ENCODE measurements around the gene BABAM1.
A peak's percentile ranks its signal among the peaks of the same experiment; 100 is the strongest.

Gene BABAM1

DNA sequence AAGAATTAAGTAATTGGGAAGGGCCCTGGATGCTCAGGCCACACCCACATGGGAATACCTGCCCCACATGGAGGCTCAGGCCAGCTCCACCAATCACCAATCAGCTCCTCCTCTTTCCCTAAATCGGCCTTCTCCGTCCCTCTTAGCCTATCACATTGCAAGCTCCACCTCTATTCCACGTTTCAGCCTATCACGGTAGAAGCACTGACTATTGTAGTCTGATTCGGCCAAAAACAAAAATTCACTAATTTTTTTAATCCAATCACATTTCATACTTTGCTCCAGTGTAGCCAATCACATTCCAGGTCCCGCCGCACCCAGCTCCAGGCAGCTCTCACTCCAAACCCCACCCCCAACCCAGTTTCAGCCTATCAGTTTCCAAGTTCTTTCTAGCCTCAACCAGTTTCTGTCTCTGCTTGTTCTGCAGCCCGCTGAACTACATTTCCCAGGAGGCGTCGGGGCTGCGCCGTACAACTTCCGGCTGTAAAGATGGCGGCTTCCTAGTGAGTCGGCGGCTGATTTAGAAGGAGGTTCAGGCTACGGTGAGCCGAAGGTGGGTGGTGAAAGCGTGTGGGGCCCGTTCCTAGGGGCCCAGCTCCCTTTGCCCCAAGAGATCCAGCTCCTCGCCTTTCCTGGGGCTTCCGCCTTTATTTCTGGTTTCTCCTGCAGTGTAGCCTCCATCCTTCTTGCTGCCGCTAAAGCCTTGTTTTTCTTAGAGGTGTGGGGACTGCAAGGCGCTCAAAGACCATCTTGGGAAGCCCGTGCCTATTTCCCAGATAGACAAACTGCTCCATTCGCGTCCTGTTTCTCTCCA is at the start of gene BABAM1:
BABAM1 (plus strand) TSS at position 469 of the 814 bp plus-strand sequence. CDS start 1,364 bp downstream, outside the sequence.
- peak; percentile 100 for DNase-seq

- no peak for DNase-seq
Measured at GRCh38 chr19:17219286-17219685, 48.0 kb upstream of the BABAM1 start.

DNA sequence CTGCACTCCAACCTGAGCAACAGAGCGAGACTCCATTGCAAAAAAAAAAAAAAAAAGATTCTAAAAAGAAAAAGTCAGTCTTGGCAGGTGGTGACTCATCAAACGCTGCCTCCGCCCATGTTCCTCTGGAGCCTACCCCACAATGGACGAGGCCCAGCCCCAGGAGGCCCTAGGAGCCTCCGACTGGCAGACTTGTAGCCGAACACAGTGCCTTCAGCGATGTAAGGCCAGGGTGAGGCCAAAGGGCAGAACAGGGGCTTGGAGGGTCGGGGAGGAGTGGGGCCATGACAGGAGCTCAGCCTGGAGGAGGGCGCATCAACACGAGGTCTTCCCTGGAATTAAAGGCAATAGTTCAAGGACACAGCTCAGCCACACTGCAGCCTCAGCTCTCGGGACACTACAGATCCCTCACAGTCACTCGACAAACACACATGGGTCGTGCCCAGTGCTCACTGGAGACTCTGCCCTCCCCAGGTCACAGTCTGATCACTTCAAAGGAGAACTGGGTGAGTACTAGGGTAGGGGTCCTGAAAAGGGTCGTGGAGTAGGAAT is 47.0 kb upstream of the BABAM1 start:
- no peak for DNase-seq

GRCh38 chr19:17225053-17225452 is 42.2 kb upstream of the BABAM1 start:
- DNase-seq, result no peak

- DNase-seq, result peak; percentile 98
Measured at GRCh38 chr19:17226002-17226933, 41.0 kb upstream of the BABAM1 start, which contains the start of gene OCEL1. Gene OCEL1 (plus strand): TSS chr19:17226226. CDS start chr19:17226248, 22 bp downstream.

- DNase-seq, result no peak
Measured at GRCh38 chr19:17227798-17228367, 39.4 kb upstream of the BABAM1 start.

- no peak for DNase-seq
Measured at GRCh38 chr19:17229890-17230289, 37.4 kb upstream of the BABAM1 start.

GRCh38 chr19:17232258-17232657 is 35.0 kb upstream of the BABAM1 start:
- no peak for DNase-seq

DNA sequence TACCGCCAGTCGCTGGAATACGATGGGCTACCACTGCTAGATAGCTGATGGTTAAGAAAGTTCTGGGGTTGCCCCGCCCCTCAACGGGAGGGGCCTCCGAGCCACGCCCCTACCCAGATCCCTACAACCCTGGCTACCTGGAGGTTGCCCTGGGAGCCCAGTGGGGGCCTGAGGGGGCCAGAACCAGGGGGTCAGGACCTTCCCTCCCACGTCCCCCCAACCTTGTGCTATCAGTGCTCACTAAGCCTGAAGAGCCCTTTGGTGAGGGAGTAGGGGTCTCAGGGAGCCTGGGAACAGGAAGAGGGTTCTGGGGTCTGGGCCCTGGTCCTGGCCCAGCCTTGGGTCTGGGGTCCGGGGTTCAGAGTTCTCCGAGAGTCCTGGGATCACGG is 32.3 kb upstream of the BABAM1 start:
- no peak for DNase-seq

GRCh38 chr19:17235300-17235970 is 31.8 kb upstream of the BABAM1 start:
- DNase-seq, result no peak

GRCh38 chr19:17235971-17236777 is 31.1 kb upstream of the BABAM1 start:
- no peak for DNase-seq

DNA sequence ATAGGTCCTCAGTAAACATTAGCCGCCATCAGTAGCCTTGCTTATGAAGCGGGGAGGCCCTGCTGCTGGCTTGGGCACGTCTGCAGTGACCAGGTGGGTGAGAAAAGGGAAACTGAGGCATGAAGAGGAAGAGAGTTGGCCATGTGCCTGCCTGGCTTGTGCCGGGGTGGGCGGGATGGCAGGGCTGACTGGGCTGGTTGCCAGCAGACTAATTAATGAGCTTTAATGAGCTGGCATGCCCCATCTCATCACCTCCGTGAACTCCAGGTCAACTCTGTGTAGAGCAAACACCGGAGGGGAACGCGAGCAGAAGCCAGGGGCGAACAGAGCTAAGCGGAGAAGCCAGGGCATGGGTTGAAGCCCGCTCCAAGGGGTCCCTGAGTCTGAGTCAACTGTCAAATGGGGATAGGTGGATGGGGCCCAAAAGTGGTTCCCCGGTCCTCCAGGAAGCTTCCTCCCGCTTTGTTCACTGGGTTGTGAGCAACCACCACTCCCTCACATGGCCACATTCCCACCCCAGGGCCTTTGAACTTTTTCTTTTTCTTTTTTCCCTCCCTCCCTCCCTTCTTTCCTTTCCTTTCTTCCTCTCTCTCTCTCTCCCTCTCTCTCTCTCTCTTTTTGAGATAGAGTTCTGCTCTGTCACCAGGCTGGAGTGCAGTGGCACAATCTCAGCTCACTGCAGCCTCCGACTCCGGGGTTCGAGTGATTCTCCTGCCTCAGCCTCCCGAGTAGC is 30.3 kb upstream of the BABAM1 start:
- no peak for DNase-seq

GRCh38 chr19:17237747-17238706 is 29.2 kb upstream of the BABAM1 start:
- DNase-seq, result no peak

GRCh38 chr19:17240062-17240752 is 27.0 kb upstream of the BABAM1 start:
- no peak for DNase-seq

DNA sequence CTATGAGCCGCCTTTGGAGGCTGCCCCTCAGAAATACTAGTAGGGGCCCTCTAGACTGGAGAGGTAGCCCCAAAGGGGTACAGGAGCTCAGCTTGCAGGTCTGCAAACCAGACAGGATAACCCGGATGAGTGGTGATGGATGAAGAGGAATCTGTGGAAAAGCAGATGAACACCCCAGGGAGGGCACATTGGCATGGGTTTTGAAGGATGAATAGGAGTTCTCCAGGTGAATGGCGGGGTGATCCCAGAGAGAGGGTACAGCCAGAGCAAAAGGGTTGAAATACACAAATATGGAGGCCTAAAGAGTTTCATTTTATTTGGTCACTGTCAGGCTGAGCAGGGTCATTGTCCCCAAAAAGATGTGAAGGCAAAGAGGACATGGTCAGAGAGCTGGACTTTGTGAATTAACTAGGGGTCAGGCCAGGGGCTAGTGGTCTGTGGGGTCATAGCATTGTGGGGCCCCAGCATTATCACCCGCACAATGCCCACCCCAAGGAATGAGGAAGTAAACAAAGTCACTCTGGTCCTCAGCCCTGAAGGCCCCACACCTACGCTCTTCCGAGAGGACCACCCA is 26.3 kb upstream of the BABAM1 start:
- no peak for DNase-seq

GRCh38 chr19:17242431-17243208 is 24.6 kb upstream of the BABAM1 start:
- DNase-seq, result no peak

- DNase-seq, result no peak
Measured at GRCh38 chr19:17243211-17243829, 23.9 kb upstream of the BABAM1 start.

Measured in NCI-H524 treated with DMSO at 0.1 percent for 48 hours (cell line).